ENCODE measurements around the gene MACROH2A2. TPM values are rescaled to one million over a fixed set of nuclear protein-coding genes. Genes with fewer than 3 reads are reported as not detected.

The MACROH2A2 gene
- total RNA-seq, 3 donors from 2014 or later (not counting 1 experiment from before 2014, with no cell fraction given): 0.78 to 1.4 (median 1.1) TPM

DNA sequence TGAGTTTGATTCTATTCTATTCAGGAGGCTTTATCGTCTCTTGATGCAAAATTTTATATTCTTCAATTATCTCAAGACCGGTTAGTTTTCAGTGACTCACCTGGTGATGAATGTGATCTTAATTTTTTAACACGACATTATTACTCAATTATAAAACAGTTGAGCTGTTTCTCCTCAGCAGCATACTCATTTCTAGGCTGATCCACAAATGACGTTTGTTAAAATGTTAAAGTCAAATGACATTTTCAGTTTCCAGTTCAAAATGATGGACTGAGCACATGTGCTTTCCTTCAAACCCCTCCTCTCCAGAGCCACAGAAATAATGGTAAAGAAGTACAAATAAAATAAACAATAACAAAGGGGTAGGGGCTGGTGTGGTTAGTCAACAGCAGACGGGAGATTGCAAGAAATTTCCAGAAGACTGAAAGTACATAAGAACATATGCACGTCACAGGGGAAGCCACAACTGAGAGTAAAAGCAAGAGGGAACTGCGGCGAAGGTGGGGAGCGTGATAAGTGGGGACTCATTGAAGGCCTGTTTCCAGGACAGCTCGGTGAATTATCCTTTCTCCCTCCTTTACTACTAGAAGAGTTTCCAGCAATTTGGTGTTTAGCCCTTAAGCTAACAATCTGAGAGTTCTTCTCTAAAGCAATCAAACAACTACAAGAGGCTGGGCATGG, 10.9 kb downstream of the MACROH2A2 start:
- Mint-ChIP-seq H3K27me3 (ENCODE audit: low read depth in 2 of 2) (peaks cover 6% of the 10 kb centered on the region in 2 donors), H3K4me3 (no peak overlapping the region)
- 75% methylated on average over 9 of the region's 10 CpGs for WGBS (ENCODE audit: insufficient coverage)

DNA sequence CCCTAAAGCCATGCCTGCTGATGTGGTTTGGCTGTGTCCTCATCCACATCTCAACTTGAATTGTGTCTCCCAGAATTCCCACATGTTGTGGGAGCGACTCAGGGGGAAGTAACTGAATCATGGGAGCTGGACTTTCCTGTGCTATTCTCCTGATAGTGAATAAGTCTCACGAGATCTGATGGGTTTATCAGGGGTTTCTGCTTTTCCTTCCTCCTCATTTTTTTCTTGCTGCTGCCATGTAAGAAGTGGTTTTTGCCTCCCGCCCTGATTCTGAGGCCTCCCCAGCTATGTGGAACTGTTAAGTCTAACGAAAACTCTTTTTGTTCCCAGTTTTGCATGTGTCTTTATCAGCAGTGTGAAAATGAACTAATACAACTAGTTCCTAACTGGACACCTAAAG, 11.8 kb downstream of the MACROH2A2 start:
- intact Hi-C loops (cut with micrococcal nuclease): no loop called here
- TF ChIP-seq, protein P1, sequence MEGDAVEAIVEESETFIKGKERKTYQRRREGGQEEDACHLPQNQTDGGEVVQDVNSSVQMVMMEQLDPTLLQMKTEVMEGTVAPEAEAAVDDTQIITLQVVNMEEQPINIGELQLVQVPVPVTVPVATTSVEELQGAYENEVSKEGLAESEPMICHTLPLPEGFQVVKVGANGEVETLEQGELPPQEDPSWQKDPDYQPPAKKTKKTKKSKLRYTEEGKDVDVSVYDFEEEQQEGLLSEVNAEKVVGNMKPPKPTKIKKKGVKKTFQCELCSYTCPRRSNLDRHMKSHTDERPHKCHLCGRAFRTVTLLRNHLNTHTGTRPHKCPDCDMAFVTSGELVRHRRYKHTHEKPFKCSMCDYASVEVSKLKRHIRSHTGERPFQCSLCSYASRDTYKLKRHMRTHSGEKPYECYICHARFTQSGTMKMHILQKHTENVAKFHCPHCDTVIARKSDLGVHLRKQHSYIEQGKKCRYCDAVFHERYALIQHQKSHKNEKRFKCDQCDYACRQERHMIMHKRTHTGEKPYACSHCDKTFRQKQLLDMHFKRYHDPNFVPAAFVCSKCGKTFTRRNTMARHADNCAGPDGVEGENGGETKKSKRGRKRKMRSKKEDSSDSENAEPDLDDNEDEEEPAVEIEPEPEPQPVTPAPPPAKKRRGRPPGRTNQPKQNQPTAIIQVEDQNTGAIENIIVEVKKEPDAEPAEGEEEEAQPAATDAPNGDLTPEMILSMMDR (IDR thresholded peaks at IDR 0.05): no peak
- Histone ChIP-seq H3K9me3 (ENCODE audit: control insufficient read depth, insufficient read depth, low read length) (no peaks in the 10 kb centered on the region), H3K36me3 (ENCODE audit: control insufficient read depth, insufficient read depth, low read length) (no peaks in the 10 kb centered on the region), H3K4me1 (ENCODE audit: control insufficient read depth, insufficient read depth, low read length) (no peaks in the 10 kb centered on the region), H3K27me3 (ENCODE audit: control insufficient read depth, insufficient read depth, low read length) (no peaks in the 10 kb centered on the region), H3K27ac (ENCODE audit: low read length) (no peak overlapping the region), H3K4me3 (ENCODE audit: low read length) (no peak overlapping the region)
- H3K36me3 Mint-ChIP-seq: no peaks in the 10 kb centered on the region
- H3K27ac Mint-ChIP-seq: no peak overlapping the region
- no peak for DNase-seq
- ATAC-seq: no peak
- 57% methylated on average over 4 of the region's 4 CpGs for WGBS (ENCODE audit: insufficient coverage)
- H3K4me1 Mint-ChIP-seq: no peaks in the 10 kb centered on the region
- H3K27me3 Mint-ChIP-seq (ENCODE audit: low read depth in 2 of 2): peaks cover 6% of the 10 kb centered on the region in 2 donors
- no peaks in the 10 kb centered on the region for H3K9me3 Mint-ChIP-seq
- H3K4me3 Mint-ChIP-seq: no peak overlapping the region

More for the DNA sequence above, 10.9 kb downstream of the MACROH2A2 start:
- H3K36me3 ChIP-seq (ENCODE audit: control insufficient read depth, insufficient read depth, low read length): no peaks in the 10 kb centered on the region
- H3K9me3 ChIP-seq (ENCODE audit: control insufficient read depth, insufficient read depth, low read length): no peaks in the 10 kb centered on the region
- Mint-ChIP-seq H3K4me1 (no peaks in the 10 kb centered on the region), H3K27ac (no peak overlapping the region), H3K36me3 (no peaks in the 10 kb centered on the region), H3K9me3 (no peaks in the 10 kb centered on the region)
- H3K4me1 ChIP-seq (ENCODE audit: control insufficient read depth, insufficient read depth, low read length): no peaks in the 10 kb centered on the region
- H3K4me3 ChIP-seq (ENCODE audit: low read length): no peak overlapping the region
- ATAC-seq (no peak), DNase-seq (peak in 1 of 2 donors; percentile 11)
- intact Hi-C loops (cut with micrococcal nuclease): no loop called here
- TF ChIP-seq, protein P1 (IDR thresholded peaks at IDR 0.05): no peak
- H3K27me3 ChIP-seq (ENCODE audit: control insufficient read depth, insufficient read depth, low read length): no peaks in the 10 kb centered on the region
- H3K27ac ChIP-seq (ENCODE audit: low read length): no peak overlapping the region

DNA sequence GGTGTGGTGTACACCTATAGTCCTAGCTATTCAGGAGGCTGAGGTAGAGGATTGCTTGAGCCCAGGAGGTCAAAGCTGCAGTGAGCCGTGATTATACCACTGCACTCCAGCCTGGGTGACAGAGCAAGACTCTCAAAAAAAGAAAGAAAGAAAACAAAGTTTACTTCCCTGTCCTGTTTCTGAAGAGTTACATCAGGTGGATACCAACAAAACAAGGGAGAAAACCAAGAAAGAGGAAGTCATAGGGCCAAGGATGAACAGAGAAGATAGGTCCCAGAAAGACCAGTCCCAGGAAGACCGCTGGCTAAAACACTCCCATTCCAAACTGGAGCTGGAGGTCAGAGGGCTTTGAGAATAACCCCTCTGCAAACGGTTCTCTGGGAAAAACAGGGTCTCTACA, 13.5 kb downstream of the MACROH2A2 start:
- Histone ChIP-seq H3K4me3 (ENCODE audit: low read length) (no peak overlapping the region), H3K9me3 (ENCODE audit: control insufficient read depth, insufficient read depth, low read length) (no peaks in the 10 kb centered on the region), H3K27me3 (ENCODE audit: control insufficient read depth, insufficient read depth, low read length) (no peaks in the 10 kb centered on the region), H3K4me1 (ENCODE audit: control insufficient read depth, insufficient read depth, low read length) (no peaks in the 10 kb centered on the region), H3K36me3 (ENCODE audit: control insufficient read depth, insufficient read depth, low read length) (no peaks in the 10 kb centered on the region), H3K27ac (ENCODE audit: low read length) (no peak overlapping the region)
- intact Hi-C loops (cut with micrococcal nuclease): no loop called here
- TF ChIP-seq, protein P1 (IDR thresholded peaks at IDR 0.05): no peak
- WGBS (ENCODE audit: insufficient coverage): 94% methylated on average over 3 of the region's 3 CpGs
- Mint-ChIP-seq H3K4me3 (no peak overlapping the region), H3K27me3 (ENCODE audit: low read depth in 2 of 2) (peaks cover 6% of the 10 kb centered on the region in 2 donors), H3K36me3 (no peaks in the 10 kb centered on the region), H3K27ac (no peak overlapping the region), H3K9me3 (no peaks in the 10 kb centered on the region), H3K4me1 (no peaks in the 10 kb centered on the region)
- ATAC-seq (no peak), DNase-seq (no peak)

DNA sequence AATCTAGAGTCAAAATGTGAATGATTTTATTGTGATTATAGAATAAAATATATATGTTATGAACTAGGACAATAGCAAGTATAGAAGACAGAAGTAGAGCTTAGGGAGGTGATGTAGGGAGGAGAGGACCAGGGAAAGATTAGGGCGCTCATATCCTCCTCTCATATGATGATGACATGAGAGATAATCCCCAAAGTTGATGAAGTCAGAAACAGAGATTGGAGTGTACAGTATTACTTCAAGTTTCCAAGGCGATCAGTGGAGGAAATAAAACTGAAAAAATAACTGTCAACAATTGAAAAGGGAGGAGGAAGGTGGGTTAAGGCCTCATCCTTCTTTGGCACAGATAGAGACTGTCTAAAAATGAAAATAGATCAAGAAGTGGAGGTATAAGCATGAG, 14.9 kb downstream of the MACROH2A2 start:
- ATAC-seq (no peak), DNase-seq (no peak)
- Histone ChIP-seq H3K27me3 (ENCODE audit: control insufficient read depth, insufficient read depth, low read length) (no peaks in the 10 kb centered on the region), H3K9me3 (ENCODE audit: control insufficient read depth, insufficient read depth, low read length) (no peaks in the 10 kb centered on the region), H3K27ac (ENCODE audit: low read length) (no peak overlapping the region), H3K4me1 (ENCODE audit: control insufficient read depth, insufficient read depth, low read length) (no peaks in the 10 kb centered on the region), H3K36me3 (ENCODE audit: control insufficient read depth, insufficient read depth, low read length) (no peaks in the 10 kb centered on the region), H3K4me3 (ENCODE audit: low read length) (no peak overlapping the region)
- intact Hi-C loops (cut with micrococcal nuclease): no loop called here
- H3K4me3 Mint-ChIP-seq: no peak overlapping the region
- TF ChIP-seq, protein P1 (IDR thresholded peaks at IDR 0.05): no peak
- no peak overlapping the region for H3K27ac Mint-ChIP-seq
- WGBS (ENCODE audit: insufficient coverage): 98% methylated on average over 2 of the region's 2 CpGs
- no peaks in the 10 kb centered on the region for H3K36me3 Mint-ChIP-seq
- no peaks in the 10 kb centered on the region for H3K9me3 Mint-ChIP-seq
- H3K4me1 Mint-ChIP-seq: no peaks in the 10 kb centered on the region
- H3K27me3 Mint-ChIP-seq (ENCODE audit: low read depth in 2 of 2): peaks cover 6% of the 10 kb centered on the region in 2 donors
